Measurements from ENCODE around the gene PRDX3. TPM values are rescaled to one million over a fixed set of nuclear protein-coding genes. Genes with fewer than 3 reads are reported as not detected.

The PRDX3 gene
- total RNA-seq, 1 experiment from 2014 or later: 94.4 TPM

GRCh38 chr10:119129721-119130120 is 48.9 kb downstream of the PRDX3 start:
- Mint-ChIP-seq H3K27me3 (ENCODE audit: insufficient read depth, unreplicated experiment) (no peaks in the 10 kb centered on the region), H3K4me3 (ENCODE audit: unreplicated experiment) (no peak overlapping the region), H3K9me3 (ENCODE audit: unreplicated experiment) (no peaks in the 10 kb centered on the region), H3K27ac (ENCODE audit: low read depth, unreplicated experiment) (no peak overlapping the region), H3K36me3 (ENCODE audit: insufficient read depth, unreplicated experiment) (peaks cover 98% of the 10 kb centered on the region), H3K4me1 (ENCODE audit: insufficient read depth, unreplicated experiment) (no peaks in the 10 kb centered on the region)
- no peak for DNase-seq (ENCODE audit: unreplicated experiment)
- CTCF ChIA-PET: no interaction called here
- TF ChIP-seq CTCF (IDR thresholded peaks at IDR 0.05; ENCODE audit: unreplicated experiment): no peak
- intact Hi-C loops (cut with micrococcal nuclease): no loop called here
- POLR2A ChIA-PET: no interaction called here
- BruUV-seq (replicated peaks): no TSS peak

- intact Hi-C loops (cut with micrococcal nuclease): no loop called here
- Mint-ChIP-seq H3K9me3 (ENCODE audit: unreplicated experiment) (no peaks in the 10 kb centered on the region), H3K27me3 (ENCODE audit: insufficient read depth, unreplicated experiment) (no peaks in the 10 kb centered on the region), H3K36me3 (ENCODE audit: insufficient read depth, unreplicated experiment) (peaks cover 98% of the 10 kb centered on the region), H3K4me3 (ENCODE audit: unreplicated experiment) (no peak overlapping the region), H3K27ac (ENCODE audit: low read depth, unreplicated experiment) (no peak overlapping the region), H3K4me1 (ENCODE audit: insufficient read depth, unreplicated experiment) (no peaks in the 10 kb centered on the region)
- no peak for DNase-seq (ENCODE audit: unreplicated experiment)
- no TSS peak for BruUV-seq (replicated peaks)
- no peak for TF ChIP-seq CTCF (IDR thresholded peaks at IDR 0.05; ENCODE audit: unreplicated experiment)
- CTCF ChIA-PET: interaction anchor here (0.6 to 0.7 kb wide), 3 partner anchors 45 to 952 kb away, joined by 3 to 4 read pairs (median 3); no protein-coding TSS in a partner anchor
- POLR2A ChIA-PET: interaction anchor here (0.7 kb wide), 1 partner anchor 283 kb away, joined by 3 read pairs; no protein-coding TSS in a partner anchor
These were observed 52.7 kb downstream of the PRDX3 start for GRCh38 chr10:119125942-119126341.

GRCh38 chr10:119120875-119121274 is 57.7 kb downstream of the PRDX3 start:
- Mint-ChIP-seq H3K4me1 (ENCODE audit: insufficient read depth, unreplicated experiment) (no peaks in the 10 kb centered on the region), H3K27me3 (ENCODE audit: insufficient read depth, unreplicated experiment) (no peaks in the 10 kb centered on the region), H3K9me3 (ENCODE audit: unreplicated experiment) (no peaks in the 10 kb centered on the region), H3K4me3 (ENCODE audit: unreplicated experiment) (no peak overlapping the region), H3K27ac (ENCODE audit: low read depth, unreplicated experiment) (no peak overlapping the region), H3K36me3 (ENCODE audit: insufficient read depth, unreplicated experiment) (peaks cover 84% of the 10 kb centered on the region)
- ChIA-PET CTCF (interaction anchor here (1.3 kb wide), 1 partner anchor 10 kb away, joined by 3 read pairs; no protein-coding TSS in a partner anchor), POLR2A (interaction anchor here (0.7 to 1.7 kb wide), 3 partner anchors 11 to 113 kb away, joined by 3 to 5 read pairs (median 3); no protein-coding TSS in a partner anchor)
- BruUV-seq (replicated peaks): no TSS peak
- intact Hi-C loops (cut with micrococcal nuclease): no loop called here
- TF ChIP-seq CTCF (IDR thresholded peaks at IDR 0.05; ENCODE audit: unreplicated experiment): no peak
- DNase-seq (ENCODE audit: unreplicated experiment): no peak

GRCh38 chr10:119120413-119120867 is 58.2 kb downstream of the PRDX3 start:
- no peaks in the 10 kb centered on the region for H3K9me3 Mint-ChIP-seq (ENCODE audit: unreplicated experiment)
- no peaks in the 10 kb centered on the region for H3K27me3 Mint-ChIP-seq (ENCODE audit: insufficient read depth, unreplicated experiment)
- H3K4me1 Mint-ChIP-seq (ENCODE audit: insufficient read depth, unreplicated experiment): no peaks in the 10 kb centered on the region
- H3K27ac Mint-ChIP-seq (ENCODE audit: low read depth, unreplicated experiment): no peak overlapping the region
- H3K4me3 Mint-ChIP-seq (ENCODE audit: unreplicated experiment): no peak overlapping the region
- H3K36me3 Mint-ChIP-seq (ENCODE audit: insufficient read depth, unreplicated experiment): peaks cover 79% of the 10 kb centered on the region
- POLR2A ChIA-PET: interaction anchor here (0.7 to 1.7 kb wide), 3 partner anchors 11 to 113 kb away, joined by 3 to 5 read pairs (median 3); no protein-coding TSS in a partner anchor
- intact Hi-C loops (cut with micrococcal nuclease): no loop called here
- DNase-seq (ENCODE audit: unreplicated experiment): peak; percentile 57
- TF ChIP-seq CTCF (IDR thresholded peaks at IDR 0.05; ENCODE audit: unreplicated experiment): no peak
- CTCF ChIA-PET: interaction anchor here (1.3 kb wide), 1 partner anchor 9 kb away, joined by 3 read pairs; no protein-coding TSS in a partner anchor
- no TSS peak for BruUV-seq (replicated peaks)
